GM23338 (cell line): ENCODE results near the gene MAPK12. TPM values are rescaled to one million over a fixed set of nuclear protein-coding genes. Genes with fewer than 3 reads are reported as not detected.

Source experiments
- ATAC-seq: fragments of 200-7000 bp; cut with Tn5 transposase; 3 replicates; pipeline ENCODE4 v1.9.1; 2020
- DNase-seq: peaks from one replicate; pipeline ENCODE4 v3.0.0-alpha.2; 2015; ENCODE audit warnings: low spot score
- H2AFZ ChIP-seq: fragments of 200-600 bp; sonication (generic); 2 replicates; pipeline ENCODE4 v1.8.0; 2016; ENCODE audit warnings: antibody characterized with exemption, mild to moderate bottlenecking, moderate library complexity
- H3F3A ChIP-seq: fragments of 200-600 bp; sonication (generic); replicated peaks from 2 replicates; pipeline ENCODE4 v1.8.0; 2017; ENCODE audit warnings: antibody characterized with exemption, mixed run types, low read depth
- H3K27ac ChIP-seq: fragments of 200-600 bp; sonication (generic); 2 replicates; pipeline ENCODE4 v1.6.1; 2016; ENCODE audit warnings: low read depth
- H3K27me3 ChIP-seq: fragments of 200-600 bp; sonication (generic); 2 replicates; pipeline ENCODE4 v1.8.0; 2016; ENCODE audit warnings: mild to moderate bottlenecking, mixed run types, moderate library complexity; ENCODE audit not compliant: insufficient read depth
- H3K36me3 ChIP-seq: fragments of 200-600 bp; sonication (generic); 2 replicates; pipeline ENCODE4 v1.8.0; 2016; ENCODE audit warnings: mild to moderate bottlenecking; ENCODE audit not compliant: insufficient read depth
- H3K4me1 ChIP-seq: fragments of 200-600 bp; sonication (generic); 2 replicates; pipeline ENCODE4 v1.8.0; 2016; ENCODE audit warnings: mild to moderate bottlenecking, moderate library complexity; ENCODE audit not compliant: insufficient read depth
- H3K4me2 ChIP-seq: fragments of 200-600 bp; sonication (generic); 2 replicates; pipeline ENCODE4 v1.7.1; 2017; ENCODE audit warnings: mixed run types
- H3K4me3 ChIP-seq: fragments of 200-600 bp; sonication (generic); 2 replicates; pipeline ENCODE4 v1.6.1; 2016; ENCODE audit warnings: mixed run types
- H3K79me2 ChIP-seq: fragments of 200-600 bp; sonication (generic); replicated peaks from 2 replicates; pipeline ENCODE4 v1.8.0; 2017; ENCODE audit warnings: mild to moderate bottlenecking; ENCODE audit not compliant: insufficient read depth
- H3K9me2 ChIP-seq: fragments of 200-600 bp; sonication (generic); 2 replicates; pipeline ENCODE4 v1.8.0; 2017; ENCODE audit not compliant: insufficient read depth
- H4K20me1 ChIP-seq: fragments of 200-600 bp; sonication (generic); replicated peaks from 2 replicates; pipeline ENCODE4 v1.8.0; 2017; ENCODE audit warnings: mild to moderate bottlenecking; ENCODE audit not compliant: insufficient read depth
- H3K27ac Mint-ChIP-seq: 2 replicates; pipeline ENCODE4 v1.8.0; 2020; ENCODE audit warnings: inconsistent platforms, mild to moderate bottlenecking, moderate library complexity, mixed read lengths
- H3K27me3 Mint-ChIP-seq: 3 replicates; pipeline ENCODE4 v1.8.0; 2022; ENCODE audit warnings: low read depth, mild to moderate bottlenecking, moderate library complexity, mixed read lengths, inconsistent platforms; ENCODE audit not compliant: insufficient read depth, poor library complexity
- H3K36me3 Mint-ChIP-seq: 3 replicates; pipeline ENCODE4 v1.8.0; 2021; ENCODE audit warnings: low read depth, mild to moderate bottlenecking, inconsistent platforms, moderate library complexity, mixed read lengths
- H3K4me1 Mint-ChIP-seq: 3 replicates; pipeline ENCODE4 v1.8.0; 2020; ENCODE audit warnings: mild to moderate bottlenecking, inconsistent platforms, mixed read lengths
- H3K4me3 Mint-ChIP-seq: 3 replicates; pipeline ENCODE4 v1.8.0; 2021; ENCODE audit warnings: moderate library complexity, mild to moderate bottlenecking, inconsistent platforms, mixed read lengths
- H3K9me3 Mint-ChIP-seq: 3 replicates; pipeline ENCODE4 v1.8.0; 2020; ENCODE audit warnings: moderate library complexity, mild to moderate bottlenecking, inconsistent platforms, mixed read lengths
- CREB1 ChIP-seq: fragments of 250-450 bp; sonication (Bioruptor Pico); IDR thresholded peaks from 2 replicates; pipeline ENCODE4 v1.5.0; 2020; ENCODE audit warnings: low read depth, mild to moderate bottlenecking, moderate library complexity
- EZH2 ChIP-seq: fragments of 200-600 bp; sonication (generic); IDR thresholded peaks from one replicate; pipeline ENCODE4 v1.8.0; 2017; ENCODE audit warnings: antibody characterized with exemption, mild to moderate bottlenecking, low read depth; ENCODE audit not compliant: unreplicated experiment
- EZH2phosphoT487 ChIP-seq: fragments of 200-600 bp; sonication (generic); IDR thresholded peaks from one replicate; pipeline ENCODE4 v1.8.1; 2018; ENCODE audit warnings: antibody characterized with exemption; ENCODE audit not compliant: unreplicated experiment
- JUNB ChIP-seq: IDR thresholded peaks from one replicate; pipeline ENCODE4 v1.6.1; 2016; ENCODE audit warnings: antibody characterized with exemption; ENCODE audit not compliant: unreplicated experiment
- NANOG ChIP-seq: IDR thresholded peaks from 2 replicates; pipeline ENCODE4 v1.6.1; 2016; ENCODE audit warnings: antibody characterized with exemption, borderline replicate concordance
- POLR2AphosphoS5 ChIP-seq: IDR thresholded peaks from 2 replicates; pipeline ENCODE4 v1.6.1; 2016; ENCODE audit warnings: antibody characterized with exemption, low read depth
- STAT1 ChIP-seq: IDR thresholded peaks from one replicate; pipeline ENCODE4 v1.6.1; 2016; ENCODE audit warnings: antibody characterized with exemption; ENCODE audit not compliant: unreplicated experiment
- ZNF114 ChIP-seq: fragments of 250-450 bp; sonication (Bioruptor Pico); IDR thresholded peaks from 2 replicates; pipeline ENCODE4 v1.5.0; 2020; ENCODE audit warnings: mild to moderate bottlenecking, moderate library complexity
- ZNF331 ChIP-seq: fragments of 250-450 bp; sonication (Bioruptor Pico); IDR thresholded peaks from 2 replicates; pipeline ENCODE4 v1.5.0; 2020; ENCODE audit warnings: low read depth, mild to moderate bottlenecking, moderate library complexity
- polyA plus RNA-seq: library from polyadenylated mRNA; unstranded; fragments of >200 nt; fragmentation: Nextera tagmentation; extraction: Ambion mirVana; gene quantifications from 2 replicates; pipeline ENCODE4 v1.2.1, GENCODE V29; 2016
- total RNA-seq: library from RNA; depleted of rRNA; stranded (reverse); fragments of >200 nt; shearing (Covaris generic); gene quantifications from 2 replicates; pipeline ENCODE4 v1.2.3, GENCODE V29; 2014
- TF ChIP-seq, protein P1 (sequence below), 2 experiments: fragments of 200-600 bp in 1 of 2; sonication (generic) in 1 of 2; conservative IDR thresholded peaks; 2 replicates each; pipeline versions ENCODE4 v1.5.1 to v1.6.1; 2016 to 2017; ENCODE audit warnings: antibody characterized with exemption in 2 of 2, low read depth in 2 of 2, mild to moderate bottlenecking in 2 of 2, moderate library complexity in 1 of 2
- TF ChIP-seq, protein P2 (sequence below): fragments of 250-450 bp; sonication (Bioruptor Pico); IDR thresholded peaks from 2 replicates; pipeline ENCODE4 v1.5.0; 2020; ENCODE audit warnings: mild to moderate bottlenecking, moderate library complexity
- TF ChIP-seq, protein P3 (sequence below): IDR thresholded peaks from one replicate; pipeline ENCODE4 v1.6.1; 2018; ENCODE audit warnings: antibody characterized with exemption; ENCODE audit not compliant: unreplicated experiment
- TF ChIP-seq, protein P4 (sequence below): IDR thresholded peaks from 2 replicates; pipeline ENCODE4 v1.6.1; 2016; ENCODE audit warnings: antibody characterized with exemption

Gene MAPK12
- total and polyA plus RNA-seq, 2 experiments from 2014 or later, result 10.4 to 26.1 TPM

DNA sequence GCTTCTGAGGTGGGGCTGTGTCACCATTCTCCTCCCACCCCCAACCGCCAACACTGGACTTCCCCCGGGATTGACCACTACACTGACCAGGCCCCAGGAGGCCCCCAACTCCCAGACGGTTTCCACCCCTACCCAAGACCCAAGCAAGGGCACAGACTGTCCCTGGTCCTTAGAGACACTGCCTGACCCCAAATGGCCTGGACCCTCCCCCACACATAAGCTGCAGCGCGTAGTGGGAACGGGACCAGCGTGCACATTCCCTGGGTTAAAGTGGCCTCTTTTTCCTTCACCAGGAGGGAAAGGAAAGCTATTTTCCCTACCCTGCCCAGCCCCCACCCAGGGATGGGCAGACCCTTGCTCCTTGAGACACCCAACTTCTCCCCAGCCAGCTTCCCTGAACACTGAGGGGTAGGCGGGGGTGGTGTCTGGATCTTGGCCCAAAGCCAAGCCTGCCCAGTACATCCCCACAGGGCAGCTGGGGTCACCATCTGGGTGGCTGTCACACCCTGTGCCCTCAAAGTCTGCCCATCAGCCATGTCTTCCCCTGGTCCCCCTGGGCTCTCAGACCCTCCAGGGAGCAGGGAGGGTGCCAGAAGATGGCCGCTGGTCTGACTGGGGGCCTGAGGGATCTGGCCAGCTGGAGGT is 1.6 kb upstream of the MAPK12 start:
- DNase-seq, result no peak
- peak overlapping the region; percentile 66; the same call in 1 of the 2 replicates for H3K4me2 ChIP-seq
- ATAC-seq, result no peak
- no peak overlapping the region for H3K27ac ChIP-seq
- H3K36me3 Mint-ChIP-seq, result no peaks in the 10 kb centered on the region
- peaks cover 7% of the 10 kb centered on the region for H3K4me1 ChIP-seq
- H2AFZ ChIP-seq, result no peak overlapping the region
- peaks cover 44% of the 10 kb centered on the region for H3K27me3 ChIP-seq
- no peak overlapping the region for H3K4me3 ChIP-seq
- no peaks in the 10 kb centered on the region for H4K20me1 ChIP-seq
- H3K4me1 Mint-ChIP-seq, result peaks cover 6% of the 10 kb centered on the region; the same call in 2 of the 3 replicates
- H3K9me2 ChIP-seq, result no peaks in the 10 kb centered on the region
- H3K27ac Mint-ChIP-seq, result no peak overlapping the region
- no peaks in the 10 kb centered on the region for H3K9me3 Mint-ChIP-seq
- TF ChIP-seq POLR2AphosphoS5 (no peak), CREB1 (CRISPR knock-in tag) (no peak), EZH2 (no peak), EZH2phosphoT487 (no peak), STAT1 (no peak), JUNB (no peak), NANOG (no peak), ZNF331 (CRISPR knock-in tag) (no peak), ZNF114 (CRISPR knock-in tag) (no peak)
- TF ChIP-seq, protein P1, sequence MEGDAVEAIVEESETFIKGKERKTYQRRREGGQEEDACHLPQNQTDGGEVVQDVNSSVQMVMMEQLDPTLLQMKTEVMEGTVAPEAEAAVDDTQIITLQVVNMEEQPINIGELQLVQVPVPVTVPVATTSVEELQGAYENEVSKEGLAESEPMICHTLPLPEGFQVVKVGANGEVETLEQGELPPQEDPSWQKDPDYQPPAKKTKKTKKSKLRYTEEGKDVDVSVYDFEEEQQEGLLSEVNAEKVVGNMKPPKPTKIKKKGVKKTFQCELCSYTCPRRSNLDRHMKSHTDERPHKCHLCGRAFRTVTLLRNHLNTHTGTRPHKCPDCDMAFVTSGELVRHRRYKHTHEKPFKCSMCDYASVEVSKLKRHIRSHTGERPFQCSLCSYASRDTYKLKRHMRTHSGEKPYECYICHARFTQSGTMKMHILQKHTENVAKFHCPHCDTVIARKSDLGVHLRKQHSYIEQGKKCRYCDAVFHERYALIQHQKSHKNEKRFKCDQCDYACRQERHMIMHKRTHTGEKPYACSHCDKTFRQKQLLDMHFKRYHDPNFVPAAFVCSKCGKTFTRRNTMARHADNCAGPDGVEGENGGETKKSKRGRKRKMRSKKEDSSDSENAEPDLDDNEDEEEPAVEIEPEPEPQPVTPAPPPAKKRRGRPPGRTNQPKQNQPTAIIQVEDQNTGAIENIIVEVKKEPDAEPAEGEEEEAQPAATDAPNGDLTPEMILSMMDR (conservative IDR thresholded peaks at IDR 0.05; ENCODE audit: low read depth in 2 of 2), result no peak
- TF ChIP-seq, protein P2, sequence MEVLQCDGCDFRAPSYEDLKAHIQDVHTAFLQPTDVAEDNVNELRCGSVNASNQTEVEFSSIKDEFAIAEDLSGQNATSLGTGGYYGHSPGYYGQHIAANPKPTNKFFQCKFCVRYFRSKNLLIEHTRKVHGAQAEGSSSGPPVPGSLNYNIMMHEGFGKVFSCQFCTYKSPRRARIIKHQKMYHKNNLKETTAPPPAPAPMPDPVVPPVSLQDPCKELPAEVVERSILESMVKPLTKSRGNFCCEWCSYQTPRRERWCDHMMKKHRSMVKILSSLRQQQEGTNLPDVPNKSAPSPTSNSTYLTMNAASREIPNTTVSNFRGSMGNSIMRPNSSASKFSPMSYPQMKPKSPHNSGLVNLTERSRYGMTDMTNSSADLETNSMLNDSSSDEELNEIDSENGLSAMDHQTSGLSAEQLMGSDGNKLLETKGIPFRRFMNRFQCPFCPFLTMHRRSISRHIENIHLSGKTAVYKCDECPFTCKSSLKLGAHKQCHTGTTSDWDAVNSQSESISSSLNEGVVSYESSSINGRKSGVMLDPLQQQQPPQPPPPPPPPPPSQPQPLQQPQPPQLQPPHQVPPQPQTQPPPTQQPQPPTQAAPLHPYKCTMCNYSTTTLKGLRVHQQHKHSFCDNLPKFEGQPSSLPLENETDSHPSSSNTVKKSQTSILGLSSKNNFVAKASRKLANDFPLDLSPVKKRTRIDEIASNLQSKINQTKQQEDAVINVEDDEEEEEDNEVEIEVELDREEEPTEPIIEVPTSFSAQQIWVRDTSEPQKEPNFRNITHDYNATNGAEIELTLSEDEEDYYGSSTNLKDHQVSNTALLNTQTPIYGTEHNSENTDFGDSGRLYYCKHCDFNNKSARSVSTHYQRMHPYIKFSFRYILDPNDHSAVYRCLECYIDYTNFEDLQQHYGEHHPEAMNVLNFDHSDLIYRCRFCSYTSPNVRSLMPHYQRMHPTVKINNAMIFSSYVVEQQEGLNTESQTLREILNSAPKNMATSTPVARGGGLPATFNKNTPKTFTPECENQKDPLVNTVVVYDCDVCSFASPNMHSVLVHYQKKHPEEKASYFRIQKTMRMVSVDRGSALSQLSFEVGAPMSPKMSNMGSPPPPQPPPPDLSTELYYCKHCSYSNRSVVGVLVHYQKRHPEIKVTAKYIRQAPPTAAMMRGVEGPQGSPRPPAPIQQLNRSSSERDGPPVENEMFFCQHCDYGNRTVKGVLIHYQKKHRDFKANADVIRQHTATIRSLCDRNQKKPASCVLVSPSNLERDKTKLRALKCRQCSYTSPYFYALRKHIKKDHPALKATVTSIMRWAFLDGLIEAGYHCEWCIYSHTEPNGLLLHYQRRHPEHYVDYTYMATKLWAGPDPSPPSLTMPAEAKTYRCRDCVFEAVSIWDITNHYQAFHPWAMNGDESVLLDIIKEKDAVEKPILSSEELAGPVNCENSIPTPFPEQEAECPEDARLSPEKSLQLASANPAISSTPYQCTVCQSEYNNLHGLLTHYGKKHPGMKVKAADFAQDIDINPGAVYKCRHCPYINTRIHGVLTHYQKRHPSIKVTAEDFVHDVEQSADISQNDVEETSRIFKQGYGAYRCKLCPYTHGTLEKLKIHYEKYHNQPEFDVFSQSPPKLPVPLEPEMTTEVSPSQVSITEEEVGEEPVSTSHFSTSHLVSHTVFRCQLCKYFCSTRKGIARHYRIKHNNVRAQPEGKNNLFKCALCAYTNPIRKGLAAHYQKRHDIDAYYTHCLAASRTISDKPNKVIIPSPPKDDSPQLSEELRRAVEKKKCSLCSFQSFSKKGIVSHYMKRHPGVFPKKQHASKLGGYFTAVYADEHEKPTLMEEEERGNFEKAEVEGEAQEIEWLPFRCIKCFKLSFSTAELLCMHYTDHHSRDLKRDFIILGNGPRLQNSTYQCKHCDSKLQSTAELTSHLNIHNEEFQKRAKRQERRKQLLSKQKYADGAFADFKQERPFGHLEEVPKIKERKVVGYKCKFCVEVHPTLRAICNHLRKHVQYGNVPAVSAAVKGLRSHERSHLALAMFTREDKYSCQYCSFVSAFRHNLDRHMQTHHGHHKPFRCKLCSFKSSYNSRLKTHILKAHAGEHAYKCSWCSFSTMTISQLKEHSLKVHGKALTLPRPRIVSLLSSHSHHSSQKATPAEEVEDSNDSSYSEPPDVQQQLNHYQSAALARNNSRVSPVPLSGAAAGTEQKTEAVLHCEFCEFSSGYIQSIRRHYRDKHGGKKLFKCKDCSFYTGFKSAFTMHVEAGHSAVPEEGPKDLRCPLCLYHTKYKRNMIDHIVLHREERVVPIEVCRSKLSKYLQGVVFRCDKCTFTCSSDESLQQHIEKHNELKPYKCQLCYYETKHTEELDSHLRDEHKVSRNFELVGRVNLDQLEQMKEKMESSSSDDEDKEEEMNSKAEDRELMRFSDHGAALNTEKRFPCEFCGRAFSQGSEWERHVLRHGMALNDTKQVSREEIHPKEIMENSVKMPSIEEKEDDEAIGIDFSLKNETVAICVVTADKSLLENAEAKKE (CRISPR knock-in tag), result no peak
- TF ChIP-seq, protein P3, sequence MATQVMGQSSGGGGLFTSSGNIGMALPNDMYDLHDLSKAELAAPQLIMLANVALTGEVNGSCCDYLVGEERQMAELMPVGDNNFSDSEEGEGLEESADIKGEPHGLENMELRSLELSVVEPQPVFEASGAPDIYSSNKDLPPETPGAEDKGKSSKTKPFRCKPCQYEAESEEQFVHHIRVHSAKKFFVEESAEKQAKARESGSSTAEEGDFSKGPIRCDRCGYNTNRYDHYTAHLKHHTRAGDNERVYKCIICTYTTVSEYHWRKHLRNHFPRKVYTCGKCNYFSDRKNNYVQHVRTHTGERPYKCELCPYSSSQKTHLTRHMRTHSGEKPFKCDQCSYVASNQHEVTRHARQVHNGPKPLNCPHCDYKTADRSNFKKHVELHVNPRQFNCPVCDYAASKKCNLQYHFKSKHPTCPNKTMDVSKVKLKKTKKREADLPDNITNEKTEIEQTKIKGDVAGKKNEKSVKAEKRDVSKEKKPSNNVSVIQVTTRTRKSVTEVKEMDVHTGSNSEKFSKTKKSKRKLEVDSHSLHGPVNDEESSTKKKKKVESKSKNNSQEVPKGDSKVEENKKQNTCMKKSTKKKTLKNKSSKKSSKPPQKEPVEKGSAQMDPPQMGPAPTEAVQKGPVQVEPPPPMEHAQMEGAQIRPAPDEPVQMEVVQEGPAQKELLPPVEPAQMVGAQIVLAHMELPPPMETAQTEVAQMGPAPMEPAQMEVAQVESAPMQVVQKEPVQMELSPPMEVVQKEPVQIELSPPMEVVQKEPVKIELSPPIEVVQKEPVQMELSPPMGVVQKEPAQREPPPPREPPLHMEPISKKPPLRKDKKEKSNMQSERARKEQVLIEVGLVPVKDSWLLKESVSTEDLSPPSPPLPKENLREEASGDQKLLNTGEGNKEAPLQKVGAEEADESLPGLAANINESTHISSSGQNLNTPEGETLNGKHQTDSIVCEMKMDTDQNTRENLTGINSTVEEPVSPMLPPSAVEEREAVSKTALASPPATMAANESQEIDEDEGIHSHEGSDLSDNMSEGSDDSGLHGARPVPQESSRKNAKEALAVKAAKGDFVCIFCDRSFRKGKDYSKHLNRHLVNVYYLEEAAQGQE, result no peak
- TF ChIP-seq, protein P4, sequence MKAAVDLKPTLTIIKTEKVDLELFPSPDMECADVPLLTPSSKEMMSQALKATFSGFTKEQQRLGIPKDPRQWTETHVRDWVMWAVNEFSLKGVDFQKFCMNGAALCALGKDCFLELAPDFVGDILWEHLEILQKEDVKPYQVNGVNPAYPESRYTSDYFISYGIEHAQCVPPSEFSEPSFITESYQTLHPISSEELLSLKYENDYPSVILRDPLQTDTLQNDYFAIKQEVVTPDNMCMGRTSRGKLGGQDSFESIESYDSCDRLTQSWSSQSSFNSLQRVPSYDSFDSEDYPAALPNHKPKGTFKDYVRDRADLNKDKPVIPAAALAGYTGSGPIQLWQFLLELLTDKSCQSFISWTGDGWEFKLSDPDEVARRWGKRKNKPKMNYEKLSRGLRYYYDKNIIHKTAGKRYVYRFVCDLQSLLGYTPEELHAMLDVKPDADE, result no peak
- no peaks in the 10 kb centered on the region for H3K79me2 ChIP-seq
- no peaks in the 10 kb centered on the region for H3F3A ChIP-seq
- H3K4me3 Mint-ChIP-seq, result no peak overlapping the region
- peaks cover 34% of the 10 kb centered on the region for H3K27me3 Mint-ChIP-seq
- no peaks in the 10 kb centered on the region for H3K36me3 ChIP-seq
